GM21515 (cell line): ENCODE data around the gene RAPGEF2.
"Not testable (repeated sequence)": the region's sequence is repeated elsewhere in the genome, so short reads cannot be mapped to it uniquely, and the experiment has no call there.

Experiments
- ATAC-seq: cut with Tn5 transposase; IDR thresholded peaks from one replicate; pipeline ENCODE4 v1.9.1; 2021; ENCODE audit not compliant: unreplicated experiment

Gene RAPGEF2

DNA sequence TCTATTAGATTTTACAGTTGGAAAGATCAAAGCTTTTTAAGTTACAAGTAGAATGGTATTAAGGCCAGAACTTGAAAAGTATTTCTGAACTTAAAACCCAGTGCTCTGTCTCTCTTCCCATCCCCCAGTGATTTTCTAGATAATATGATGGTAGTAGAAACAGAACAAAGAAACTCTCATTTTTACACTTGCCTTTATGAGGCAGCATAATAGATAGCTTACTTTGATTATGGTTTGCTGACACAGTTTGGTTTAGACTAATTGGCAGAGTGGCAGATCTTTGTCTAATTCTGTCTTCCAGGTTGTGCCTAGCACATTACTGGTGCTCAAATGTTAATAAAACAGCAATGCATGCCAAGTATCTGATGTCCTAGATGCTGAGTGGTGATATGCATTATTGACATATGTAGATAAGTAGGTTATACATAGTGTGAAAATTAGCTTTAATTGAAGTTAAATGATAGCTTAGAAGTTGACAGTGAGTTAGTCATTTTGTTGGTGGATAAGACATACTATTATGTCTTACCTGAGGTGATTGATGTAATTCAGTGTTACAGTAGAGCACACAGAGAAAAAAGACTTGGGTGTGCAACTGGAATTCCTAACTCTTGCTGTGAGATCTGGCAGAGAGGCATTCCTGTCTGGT is 4.3 kb upstream of the RAPGEF2 start:
- ATAC-seq = no peak

DNA sequence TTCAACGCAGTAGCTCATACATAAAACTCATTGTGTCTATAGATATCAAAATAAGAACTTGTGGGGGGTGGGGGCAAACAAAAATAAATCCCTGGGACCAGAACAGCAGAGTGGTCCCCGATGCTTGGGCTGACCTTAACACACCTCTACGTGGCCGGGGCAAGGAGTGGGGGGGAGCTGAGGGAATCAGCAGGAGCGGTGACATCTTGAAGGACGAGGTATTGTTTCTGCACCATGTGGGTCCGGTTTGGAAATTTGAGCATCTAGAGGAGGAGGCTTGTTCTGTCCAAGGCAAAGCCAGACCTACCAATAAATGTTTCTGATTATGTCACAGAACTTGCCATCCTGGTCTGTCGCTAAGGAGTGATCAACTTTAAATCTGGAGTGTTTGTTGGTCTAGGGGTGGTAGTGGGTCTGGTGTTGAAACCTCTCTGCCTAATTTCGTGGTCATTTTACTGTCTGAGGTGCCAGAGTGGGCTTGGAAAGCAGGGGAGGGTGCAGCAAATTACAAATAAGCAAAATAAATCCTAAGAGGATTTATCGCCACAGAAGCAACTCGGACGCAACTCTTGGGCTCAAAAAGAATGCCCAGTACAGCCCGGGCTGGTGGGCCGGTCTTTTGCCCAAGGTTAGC is 774 bp upstream of the RAPGEF2 start:
- ATAC-seq = no peak

DNA sequence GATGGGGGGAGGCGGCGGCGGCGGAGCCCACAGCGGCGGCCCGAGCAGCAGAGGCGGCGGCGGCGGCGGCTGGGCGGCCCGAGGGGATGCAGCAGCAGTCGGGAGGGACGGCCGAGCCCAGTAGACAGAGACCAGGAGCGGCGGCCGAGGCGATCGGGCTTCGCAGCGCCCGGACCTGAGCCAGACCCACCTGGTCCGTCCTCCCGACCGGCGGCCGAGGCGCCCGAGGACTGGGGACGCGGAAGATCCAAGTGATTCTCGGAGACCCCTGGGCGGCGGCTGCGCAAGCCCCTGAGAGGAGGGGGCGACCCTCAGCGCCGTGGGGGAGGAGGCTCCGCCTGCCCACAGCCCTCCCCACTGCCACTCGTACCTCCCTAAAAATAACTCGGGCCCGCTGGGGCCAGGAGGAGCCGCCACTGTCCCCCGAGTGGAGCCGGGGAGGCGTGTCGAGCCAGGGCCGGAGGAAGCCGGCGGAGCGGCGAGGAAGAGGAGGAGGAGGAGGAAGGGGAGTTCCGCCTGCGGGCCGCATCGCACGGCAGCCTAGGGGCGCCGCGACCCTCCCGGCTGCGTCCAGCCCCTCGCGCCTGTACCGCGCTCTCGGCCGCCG is 608 bp downstream of the RAPGEF2 start:
- ATAC-seq = peak; percentile 22

DNA sequence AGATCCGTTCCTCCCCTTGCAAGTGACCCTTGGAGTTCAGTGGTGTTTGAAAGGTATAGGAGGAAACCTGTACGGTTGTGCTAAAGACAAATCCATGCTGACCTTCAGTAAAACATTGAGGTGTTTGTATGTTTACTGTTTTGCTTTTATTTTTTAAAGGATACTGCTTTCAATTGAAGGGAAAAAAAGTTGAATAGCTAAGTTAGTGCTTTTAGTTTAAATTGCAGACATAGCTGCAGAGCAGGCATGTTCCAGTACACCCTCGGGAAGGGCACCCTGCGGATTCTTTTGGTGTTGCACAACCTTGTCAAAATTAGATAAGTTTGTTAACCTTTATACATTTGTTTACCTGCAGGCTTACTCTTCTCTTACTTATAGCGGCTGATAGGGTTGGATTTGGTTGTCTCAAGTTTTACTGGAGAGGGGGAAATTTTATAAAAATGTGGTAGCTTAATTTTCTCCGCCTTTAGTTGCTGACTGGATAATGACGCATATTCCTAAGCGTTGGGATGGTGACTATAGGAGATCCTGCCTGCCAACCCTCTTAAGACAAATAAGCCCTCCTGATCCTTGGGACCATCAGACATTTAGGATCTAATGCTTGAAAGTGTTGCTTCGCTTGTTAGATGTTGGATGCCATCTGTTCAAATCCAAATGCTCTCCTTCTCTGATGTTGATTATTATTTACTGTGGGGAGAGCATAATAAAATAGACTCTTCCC is 2.0 kb downstream of the RAPGEF2 start:
- ATAC-seq = no peak

DNA sequence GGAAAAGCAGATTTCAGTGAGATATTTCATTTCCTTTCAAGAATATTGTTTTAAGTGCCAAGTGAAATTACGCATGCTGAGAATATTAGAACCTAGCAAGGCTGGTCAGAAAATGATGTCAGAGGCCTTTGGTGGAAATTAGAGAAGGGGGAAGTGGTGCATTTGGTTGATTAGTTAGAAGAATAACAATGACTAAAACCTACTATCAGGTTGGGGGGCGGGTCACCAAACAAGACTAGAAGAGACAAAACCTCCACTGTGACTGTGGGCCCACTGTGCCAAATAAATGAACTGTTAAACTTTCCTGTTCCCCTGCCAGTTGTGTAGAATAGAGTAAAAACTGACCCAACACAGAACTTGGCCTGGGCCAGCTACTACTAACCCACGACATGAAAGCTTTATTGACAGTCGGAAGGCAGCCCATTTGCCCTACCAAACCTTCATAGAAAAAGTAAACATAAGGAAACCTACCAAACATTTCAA is 2.9 kb downstream of the RAPGEF2 start:
- no peak for ATAC-seq

DNA sequence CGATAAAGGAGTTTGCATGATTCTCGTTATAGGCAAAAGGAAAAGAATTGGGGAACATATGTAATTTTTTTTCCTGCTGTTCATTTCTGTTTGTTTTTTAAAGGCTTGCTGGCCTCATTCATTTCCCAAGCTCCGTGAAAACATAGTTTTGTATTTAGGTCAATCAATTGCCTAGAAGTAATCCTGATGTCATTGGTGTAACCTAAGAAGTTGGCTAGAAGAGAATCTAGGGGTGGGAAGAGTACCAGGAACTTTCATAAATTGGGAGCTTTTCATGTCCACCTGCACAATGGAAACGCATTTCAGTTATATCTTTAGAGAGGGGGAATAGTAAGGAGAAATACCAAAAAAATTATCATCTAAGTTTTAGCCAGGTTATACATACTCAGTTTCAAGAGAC is 3.8 kb downstream of the RAPGEF2 start:
- ATAC-seq = no peak

DNA sequence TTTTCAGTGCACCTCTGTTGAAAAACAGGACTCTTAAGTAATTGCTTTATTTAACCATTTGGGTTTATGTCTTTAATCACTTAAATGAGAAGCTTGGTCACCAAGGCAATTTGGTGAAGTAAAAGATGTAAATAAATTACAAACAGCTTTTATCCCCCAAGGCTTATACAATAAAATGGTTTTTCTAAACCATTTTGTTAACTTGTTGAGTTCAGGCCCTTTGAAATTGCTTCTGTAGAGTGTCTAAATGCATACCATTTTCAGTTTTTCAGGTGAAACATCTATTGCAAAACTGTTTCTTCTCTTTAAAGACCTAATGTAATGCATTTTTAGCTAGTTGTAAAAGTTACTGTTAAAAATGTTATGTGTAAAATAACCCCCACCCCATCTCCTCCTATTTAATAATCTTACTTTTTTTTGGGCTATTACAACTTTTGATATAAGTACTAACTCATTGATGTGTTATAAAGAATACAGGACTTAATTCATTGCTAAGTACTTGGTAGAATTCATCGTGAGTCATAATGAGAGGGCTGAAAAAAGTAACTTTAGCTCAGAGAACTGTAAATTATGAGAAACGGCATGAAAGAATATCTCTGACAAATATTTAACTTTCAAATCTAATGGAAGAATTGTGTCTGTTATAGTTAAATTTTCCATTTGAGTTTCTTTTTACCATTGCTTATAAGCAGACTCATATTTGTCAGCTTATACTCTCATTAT is 4.5 kb downstream of the RAPGEF2 start:
- no peak for ATAC-seq

DNA sequence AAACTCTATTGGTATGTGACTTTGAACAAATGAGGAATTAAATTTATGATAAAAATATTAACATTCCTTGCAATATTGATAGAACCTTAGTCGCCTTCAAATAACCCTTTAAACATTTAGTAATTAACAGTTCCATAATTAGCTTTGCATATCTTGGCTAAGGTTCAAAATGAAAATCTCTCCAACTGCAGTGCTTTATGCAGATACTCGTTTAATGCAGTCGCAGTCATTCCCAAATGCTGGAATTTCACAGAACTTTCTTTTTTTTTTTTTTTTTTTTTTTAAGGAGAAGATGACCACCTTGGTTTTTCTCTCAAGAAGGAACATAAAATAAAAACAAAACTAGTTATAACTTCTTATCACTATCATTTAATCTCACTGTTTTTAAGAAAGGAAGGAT is 5.2 kb downstream of the RAPGEF2 start:
- ATAC-seq = no peak

DNA sequence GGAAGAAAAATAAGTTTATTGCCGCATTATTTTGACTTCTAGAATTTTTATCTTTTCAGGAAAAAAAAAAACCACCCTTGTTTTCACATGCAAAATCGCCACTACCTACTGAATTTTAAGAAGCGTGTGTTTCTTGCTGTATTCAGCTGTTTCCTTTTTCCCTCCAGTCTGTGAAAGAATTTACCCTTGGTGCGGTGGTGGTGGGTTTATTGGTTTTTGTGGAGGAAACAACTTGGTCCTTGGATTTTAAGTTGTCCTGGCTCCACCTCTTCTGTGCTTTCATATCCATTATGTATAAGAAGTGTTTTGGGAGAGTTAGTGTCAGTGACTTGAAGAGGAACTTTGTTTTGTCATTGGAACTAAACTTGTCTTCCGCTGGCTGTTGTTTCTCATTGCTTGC is 8.1 kb downstream of the RAPGEF2 start:
- no peak for ATAC-seq

DNA sequence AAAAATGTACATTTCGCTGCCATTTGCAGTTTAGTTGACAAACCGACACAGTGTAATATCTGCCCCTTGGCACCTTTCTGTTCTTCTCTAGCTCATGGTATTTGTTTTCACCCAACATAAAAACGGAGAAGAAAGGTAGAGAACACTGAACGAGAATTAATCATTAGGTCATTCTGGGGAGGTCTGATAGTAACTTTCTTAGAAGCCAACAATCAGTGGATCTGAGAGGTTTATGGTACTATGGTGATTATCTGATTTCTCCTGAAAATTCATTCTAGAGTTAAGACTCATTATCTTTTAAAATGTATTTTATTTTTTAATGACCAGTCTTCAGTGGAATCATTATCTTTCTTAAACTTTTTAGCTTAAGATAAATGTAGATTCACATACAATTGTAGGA is 8.5 kb downstream of the RAPGEF2 start:
- ATAC-seq = no peak

DNA sequence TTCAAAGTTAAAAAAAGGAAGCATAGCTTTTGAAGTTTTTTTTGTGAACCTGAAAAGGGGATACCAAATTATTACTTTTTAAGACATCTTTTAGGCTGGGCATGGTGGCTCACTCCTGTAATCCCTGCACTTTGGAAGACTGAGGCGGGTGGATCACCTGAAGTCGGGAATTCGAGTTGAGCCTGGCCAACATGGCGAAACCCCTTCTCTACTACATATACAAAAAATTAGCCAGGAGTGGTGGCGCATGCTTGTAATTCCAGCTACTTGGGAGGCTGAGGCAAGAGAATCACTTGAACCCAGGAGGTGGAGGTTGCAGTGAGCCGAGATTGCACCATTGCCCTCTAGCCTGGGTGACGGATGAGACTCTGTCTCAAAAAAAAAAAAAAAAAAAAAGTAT is 10.5 kb downstream of the RAPGEF2 start:
- ATAC-seq = not testable (repeated sequence)

DNA sequence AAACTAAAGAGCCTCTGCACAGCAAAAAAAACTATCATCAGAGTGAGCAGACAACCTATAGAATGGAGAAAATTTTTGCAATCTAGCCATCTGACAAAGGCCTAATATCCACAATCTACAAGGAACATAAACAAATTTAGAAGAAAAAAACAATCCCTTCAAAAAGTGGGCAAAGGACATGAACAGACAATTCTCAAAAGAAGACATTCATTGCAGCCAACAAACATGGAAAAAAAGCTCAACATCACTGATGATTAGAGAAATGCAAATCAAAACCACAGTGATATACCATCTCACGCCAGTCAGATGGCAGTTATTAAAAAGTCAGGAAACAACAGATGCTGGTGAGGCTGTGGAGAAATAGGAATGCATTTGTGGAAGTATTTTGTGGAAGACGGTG is 13.2 kb downstream of the RAPGEF2 start:
- ATAC-seq = not testable (repeated sequence)

DNA sequence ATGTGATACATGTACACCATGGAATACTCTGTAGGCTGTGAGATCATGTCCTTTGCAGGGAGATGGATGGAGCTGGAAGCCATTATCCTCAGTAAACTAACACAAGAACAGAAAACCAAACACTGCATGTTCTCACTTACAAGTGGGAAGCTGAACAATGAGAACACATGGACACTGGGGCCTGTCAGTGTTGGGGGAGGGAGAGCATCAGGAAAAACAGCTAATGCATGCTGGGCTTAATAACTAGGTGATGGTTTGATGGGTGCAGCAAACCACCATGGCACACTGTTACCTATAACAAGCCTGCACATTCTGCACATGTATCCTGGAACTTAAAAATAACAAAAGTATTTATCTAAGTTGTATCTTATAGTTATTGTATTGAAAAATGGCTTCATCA is 13.8 kb downstream of the RAPGEF2 start:
- ATAC-seq = not testable (repeated sequence)

DNA sequence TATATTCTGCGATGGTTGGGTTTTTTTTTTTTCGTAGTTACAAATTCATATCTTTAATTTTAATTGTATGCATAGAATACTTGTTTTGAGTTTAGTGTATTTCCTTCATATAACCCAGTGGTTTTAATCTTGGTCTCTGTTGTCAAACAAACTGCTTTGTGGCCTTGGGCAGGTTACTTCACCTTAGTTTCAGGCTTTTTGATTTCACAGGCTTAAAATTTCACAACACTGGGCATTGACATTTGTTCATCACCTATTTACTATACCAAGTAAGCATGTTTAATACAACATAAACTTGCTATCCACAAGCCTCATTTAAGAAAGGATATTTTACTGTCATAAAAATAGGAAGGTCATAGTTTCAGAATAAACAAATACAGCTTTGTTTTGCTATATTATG is 14.7 kb downstream of the RAPGEF2 start:
- ATAC-seq = no peak

DNA sequence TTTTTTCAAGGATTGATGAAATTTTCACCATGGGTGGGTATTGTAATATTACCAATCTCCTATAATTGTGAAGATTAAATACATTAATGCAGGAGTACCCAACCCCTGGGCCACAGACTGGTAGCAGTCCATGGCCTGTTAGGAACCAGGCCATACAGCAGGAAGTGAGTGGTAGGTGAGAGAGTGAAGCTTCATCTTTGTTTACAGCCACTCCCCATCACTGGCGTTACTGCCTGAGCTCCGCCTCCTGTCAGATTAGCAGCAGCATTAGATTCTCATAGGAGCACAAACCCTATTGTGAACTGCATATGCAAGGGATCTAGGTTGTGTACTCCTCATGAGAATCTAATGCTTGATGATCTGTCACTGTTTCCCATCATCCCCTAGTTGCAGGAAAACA is 15.1 kb downstream of the RAPGEF2 start:
- peak; percentile 61 for ATAC-seq

DNA sequence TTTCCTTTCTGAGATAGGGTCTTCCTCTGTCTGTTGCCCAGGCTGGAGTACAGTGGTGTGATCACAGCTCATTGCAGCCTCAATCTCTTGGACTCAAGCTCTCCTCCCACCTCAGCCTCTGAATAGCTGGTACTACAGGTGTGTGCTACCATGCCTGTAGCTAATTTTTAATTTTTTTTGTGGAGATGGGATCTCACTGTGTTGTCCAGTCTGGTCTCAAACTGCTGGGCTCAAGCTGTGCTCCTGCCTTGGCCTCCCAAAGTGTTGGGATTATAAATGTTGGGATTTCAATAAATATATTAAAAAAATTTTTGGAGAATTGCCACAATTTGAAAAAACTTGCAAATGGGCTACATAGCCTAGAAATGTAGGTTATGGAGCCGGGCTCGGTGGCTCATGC is 18.5 kb downstream of the RAPGEF2 start:
- ATAC-seq = no peak

DNA sequence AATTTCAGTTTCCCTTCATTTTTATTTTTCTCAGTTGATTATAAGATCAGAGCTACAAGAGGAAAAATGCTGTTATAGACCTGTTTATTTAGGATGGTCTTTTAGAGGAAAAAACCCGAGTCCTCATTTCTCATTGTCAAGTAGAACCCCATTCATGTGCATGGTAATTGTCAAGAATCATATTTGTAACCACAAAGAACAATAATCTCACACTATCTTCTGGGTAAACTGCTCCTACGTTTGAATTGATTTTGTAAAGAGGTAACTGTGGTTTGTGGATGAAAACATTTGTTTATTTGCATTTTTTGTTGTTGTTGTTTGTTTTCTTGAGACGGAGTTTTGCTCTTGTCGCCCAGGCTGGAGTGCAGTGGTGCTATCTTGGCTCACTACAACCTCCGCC is 23.8 kb downstream of the RAPGEF2 start:
- ATAC-seq = no peak

DNA sequence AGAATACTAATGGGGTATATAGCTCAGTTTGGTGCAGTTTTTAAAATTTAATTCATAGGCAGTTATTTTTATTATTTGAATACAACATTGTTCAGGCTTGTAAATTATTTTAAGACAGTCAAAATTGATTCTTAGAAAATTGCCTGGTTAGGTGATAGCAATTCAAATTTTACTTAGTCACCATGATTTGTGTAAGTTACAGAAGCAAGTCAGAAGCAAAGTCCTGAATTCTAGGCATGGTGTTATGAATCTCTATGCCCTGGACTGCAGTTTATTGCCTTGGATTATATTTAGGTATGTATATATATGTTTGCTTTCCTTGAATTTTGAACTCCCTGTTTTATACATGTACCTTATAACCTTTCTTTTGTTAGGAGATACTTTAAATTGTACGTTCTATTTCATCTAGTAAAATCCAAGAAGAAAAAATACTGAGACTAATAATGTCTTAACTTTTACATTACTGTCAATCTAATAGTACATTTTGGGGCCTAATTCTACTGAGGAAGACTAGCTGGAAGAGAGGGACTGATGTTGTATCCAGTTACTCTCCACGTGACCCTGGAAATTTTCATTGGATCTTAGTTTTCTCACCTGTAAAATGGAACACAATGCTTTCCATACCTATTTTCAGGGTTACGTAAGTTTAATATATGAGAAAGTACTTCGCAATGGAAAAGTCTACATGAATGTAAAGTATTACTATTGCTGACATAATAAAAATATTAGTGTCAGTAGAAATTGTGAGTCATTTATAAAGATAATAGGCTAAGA is 25.1 kb downstream of the RAPGEF2 start:
- no peak for ATAC-seq

DNA sequence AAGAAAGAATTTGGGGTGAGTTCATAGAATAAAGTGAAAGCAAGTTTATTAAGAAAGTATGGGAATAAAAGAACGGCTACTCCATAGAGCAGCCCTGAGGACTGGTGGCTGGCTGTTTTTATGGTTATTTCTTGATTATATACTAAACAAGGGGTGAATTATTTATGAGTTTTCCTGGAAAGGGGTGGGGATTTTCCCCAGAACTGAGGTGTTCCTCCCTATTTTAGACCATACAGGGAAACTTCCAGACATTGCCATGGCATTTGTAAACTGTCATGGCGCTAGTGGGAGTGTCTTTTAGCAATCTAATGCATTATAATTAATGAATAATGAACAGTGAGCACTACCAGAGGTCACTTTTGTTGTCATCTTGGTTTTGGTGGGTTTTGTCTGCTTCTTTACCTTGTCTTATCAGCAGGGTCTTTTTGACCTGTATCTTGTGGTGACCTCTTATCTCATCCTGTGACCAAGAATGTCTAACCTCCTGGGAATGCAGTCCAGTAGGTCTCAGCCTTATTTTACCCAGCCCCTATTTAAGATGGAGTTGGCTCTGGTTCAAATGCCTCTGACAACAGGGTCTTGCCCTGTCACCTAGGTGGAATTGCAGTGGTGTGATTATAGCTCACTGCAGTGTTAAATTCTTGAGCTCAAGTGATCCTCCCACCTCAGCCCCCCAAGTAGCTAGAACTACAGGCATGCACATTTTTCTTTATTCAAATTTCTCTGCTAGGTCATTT is 27.1 kb downstream of the RAPGEF2 start:
- no peak for ATAC-seq

DNA sequence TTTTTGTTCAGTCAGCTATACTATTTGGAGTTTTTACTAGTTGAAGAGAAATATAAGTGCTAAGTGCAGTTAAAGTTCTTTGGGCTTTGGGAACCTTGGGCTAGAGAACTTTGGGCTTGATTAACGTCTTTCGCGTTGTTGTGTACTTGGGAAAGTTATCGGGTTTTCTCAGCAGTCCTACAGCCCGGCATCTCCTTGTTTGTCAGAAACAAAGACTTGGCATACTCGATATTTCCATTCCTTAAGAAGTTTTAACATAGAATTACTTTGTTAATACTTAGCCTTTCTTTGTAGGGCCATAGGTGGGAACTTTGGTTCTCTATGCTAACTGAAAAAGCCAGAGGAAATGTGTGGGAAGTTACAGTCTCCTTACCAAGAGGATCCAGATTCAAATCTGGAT is 28.7 kb downstream of the RAPGEF2 start:
- ATAC-seq = no peak
